Stimulated activated CD4-positive, alpha-beta T cell treated with anti-CD3 and anti-CD28 coated beads, Interleukin-15, amount 100 ng/mL, for 1 hour (primary cell): ENCODE data around the gene GAS7.

ENCODE experiments used
- DNase-seq, 2 donors: peaks; one replicate each; pipeline ENCODE4 v3.0.0-alpha.2; 2020; ENCODE audit warnings: low read depth in 1 of 2, low spot score in 1 of 2

Gene GAS7

DNA sequence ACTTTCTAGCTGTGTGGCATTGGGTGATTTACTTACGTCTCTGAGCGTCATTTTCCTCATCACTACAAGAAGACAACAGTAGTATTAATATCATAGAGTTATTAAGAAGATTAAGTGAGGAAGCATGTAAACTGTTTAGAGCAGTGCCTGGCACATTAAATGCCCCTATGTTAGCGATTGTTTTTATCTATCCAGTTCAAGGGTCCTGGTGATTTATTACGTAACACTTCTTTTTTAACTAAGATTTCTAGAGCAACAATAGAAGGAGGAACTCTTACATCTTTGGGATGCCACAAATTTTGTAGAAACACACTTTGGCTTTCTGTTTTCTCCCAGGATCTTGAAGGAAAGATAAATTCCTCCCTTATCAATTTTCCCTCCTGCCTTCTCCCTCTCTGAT, 3.3 kb upstream of the GAS7 start:
- DNase-seq = no peak

DNA sequence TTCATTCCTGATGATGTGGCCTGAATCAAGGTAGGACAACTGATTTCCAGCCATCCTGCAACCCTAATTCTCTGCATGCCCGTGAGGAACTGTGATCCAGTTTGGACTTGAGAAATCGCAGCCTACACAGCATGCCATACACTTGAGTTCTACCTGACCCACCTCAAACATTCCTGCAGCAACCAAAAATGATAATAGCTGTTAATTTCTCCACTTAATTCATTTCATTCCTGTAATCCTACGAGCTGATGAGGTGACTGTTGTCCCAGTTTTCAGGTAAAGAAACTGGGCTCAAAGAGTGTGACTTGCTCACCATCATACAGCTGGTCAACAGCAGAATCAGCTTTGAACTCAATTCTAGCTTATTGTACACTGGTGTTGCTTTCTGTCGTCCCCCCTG, 2.2 kb upstream of the GAS7 start:
- DNase-seq = no peak

DNA sequence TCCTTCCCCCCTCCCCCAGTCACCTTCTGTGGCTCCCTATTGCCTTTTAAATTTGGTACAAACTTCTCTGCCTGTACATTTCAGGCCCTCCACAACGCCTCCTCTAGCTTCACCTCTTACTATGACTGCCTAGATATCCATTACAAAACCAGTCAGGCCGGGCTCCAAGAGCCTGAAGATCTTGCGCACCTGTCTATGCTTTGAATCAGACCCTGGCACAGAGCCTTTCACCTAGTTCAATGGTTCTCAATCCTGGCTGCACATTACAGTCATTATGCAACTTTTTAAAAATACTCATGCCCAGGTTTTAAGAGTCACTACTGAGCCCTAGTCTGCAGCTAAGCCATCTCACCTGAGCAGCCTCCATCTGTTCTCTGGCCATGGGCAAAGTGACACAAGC, 1.6 kb upstream of the GAS7 start:
- no peak for DNase-seq

DNA sequence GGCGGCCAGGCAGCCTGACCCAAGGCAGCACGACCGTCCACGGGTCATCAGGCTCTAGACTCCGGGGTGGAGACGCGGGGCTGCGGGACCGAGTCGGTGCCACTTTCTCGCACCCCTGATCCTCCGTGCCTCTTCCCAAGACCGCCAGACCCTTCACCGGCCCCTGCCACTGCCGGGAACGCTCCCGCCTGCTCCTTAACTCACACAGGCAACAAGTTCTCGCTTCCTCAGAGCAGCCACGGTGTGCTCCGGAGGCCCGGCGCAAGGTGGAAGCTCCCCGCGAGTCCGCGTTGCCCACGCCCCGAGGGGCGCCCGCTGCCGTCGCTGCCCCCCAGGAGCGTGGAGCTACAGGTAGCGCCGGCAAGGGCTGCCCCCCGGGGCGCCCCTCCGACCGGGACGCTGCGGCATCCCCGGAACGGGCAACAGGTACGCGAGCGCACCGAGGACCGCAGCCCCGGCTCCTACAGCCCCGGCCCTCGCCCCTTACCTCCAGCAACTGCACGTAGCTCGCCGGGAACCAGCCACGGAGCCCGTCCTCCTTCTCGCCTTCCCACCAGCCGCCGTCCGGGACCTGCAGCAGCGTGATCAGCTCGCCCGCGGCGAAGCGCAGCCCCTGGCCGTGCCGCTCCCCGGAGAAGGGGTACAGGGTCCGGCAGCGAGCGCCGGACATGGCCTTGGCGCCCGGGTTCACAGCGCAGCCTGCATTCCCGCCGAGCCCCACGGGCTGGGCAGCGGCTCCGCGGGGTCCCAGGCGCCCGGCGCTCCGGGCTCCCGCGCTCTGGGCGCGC, 491 bp downstream of the GAS7 start:
- no peak for DNase-seq

DNA sequence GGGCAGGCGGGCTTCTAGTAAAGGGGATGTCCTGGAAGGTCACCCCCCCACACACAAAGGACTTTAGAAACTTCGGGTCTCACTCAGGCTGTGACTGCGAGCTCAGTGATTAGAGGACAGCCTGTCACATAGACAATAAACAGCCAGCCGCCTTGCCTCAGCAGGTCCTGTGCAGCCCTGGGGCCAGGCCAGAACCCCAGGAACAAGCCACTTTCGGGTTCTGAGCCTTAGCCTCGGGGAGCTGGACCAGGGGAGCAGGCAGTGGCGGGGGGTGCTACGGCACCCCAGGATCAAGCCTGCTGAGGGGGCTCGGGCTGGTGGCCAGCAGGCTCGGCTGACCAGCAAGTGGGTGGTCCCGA, 1.1 kb downstream of the GAS7 start:
- DNase-seq = no peak

DNA sequence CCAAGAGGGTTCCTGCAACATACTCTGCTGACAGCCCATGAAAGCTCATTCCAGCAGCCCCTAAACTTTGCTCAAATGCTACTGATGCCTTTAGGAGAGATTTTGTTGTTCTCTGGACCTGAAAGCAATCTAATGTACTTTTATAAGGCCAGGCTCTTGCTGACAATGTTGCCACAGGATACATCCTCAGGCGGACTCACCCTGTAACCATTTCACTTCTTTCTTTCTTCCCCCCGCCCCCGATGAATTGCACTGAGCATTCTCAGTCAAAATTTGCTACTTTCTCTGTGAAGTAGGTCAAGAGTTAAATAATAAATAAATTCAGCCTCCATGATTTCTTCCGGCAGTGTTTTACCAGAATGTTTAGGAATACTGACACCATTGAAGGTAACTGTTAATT, 1.5 kb downstream of the GAS7 start:
- no peak for DNase-seq

DNA sequence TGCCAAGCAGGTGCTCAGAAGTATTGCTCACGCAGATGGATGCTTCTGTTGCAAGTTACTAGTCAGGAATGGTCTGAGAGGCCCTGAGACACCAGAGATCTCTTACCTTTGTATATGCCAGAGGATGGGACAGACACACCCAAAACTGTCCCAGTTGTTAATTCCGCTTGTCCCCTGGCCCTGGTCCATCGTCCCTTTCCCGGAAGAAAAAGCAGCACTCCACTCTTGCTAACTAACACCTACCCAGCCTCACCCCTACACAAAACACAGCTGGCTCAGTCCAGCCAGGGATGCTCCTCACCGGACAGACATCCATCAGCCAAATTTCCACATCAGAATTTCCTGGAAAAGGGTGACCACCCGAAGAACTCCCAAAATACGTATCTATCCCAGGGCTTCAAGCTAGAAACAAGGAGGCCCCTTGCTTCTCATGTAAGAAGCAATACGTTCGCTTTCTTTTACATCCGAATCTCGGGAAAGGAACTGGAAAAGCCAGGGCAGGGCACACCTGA, 2.0 kb downstream of the GAS7 start:
- no peak for DNase-seq

DNA sequence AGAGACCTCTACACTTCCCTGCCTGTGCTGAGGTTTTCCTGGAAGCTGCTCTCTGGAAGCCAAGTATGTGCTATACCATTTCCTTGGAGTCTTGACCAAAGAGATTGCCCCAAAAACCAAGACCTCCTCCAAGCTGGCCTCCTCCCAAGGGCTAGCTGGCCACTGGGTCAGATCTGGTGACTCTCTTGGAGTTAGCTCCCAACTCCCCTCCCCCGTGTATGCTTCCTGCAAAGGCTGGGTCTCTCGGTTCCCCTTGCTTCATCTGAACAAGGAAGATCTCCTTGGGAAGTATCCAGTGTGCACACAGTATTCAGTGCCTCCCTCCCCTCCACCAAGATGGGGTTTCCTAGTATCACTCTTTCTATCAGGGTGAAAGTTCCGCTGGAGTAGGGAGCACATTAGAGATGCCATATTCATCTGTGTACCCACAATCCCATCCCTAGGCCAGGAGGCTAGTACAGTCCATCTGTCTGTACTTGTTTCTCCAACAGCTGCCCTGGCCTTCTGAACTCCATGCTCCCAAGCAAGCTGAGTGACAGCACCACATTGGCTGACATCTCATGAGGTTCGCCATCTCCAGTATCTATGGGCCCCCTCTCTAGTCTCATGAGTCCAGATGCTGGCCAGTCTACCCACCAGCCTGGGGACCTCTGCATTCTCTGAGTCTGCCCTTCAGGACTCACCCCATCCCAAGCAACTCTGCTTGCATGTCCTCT, 3.2 kb downstream of the GAS7 start:
- DNase-seq = no peak

DNA sequence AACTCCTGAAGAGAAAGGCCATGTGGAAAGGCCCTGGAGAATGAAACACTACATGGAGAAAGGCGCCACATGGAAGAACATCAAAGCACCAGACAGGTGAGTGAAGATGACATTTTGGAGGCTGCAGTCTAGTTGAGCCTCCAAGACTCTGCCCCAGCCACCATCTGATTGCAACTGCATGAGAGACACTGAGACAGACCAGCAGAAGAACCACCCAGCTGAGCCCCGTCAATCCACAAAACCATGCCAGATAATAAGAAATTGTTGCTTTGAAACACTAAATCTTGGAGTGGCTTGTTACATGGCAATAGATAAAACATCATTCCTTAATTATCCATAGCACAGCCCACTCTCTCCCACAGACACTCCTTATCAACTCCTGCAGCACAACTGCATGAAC, 4.8 kb downstream of the GAS7 start:
- DNase-seq = no peak

DNA sequence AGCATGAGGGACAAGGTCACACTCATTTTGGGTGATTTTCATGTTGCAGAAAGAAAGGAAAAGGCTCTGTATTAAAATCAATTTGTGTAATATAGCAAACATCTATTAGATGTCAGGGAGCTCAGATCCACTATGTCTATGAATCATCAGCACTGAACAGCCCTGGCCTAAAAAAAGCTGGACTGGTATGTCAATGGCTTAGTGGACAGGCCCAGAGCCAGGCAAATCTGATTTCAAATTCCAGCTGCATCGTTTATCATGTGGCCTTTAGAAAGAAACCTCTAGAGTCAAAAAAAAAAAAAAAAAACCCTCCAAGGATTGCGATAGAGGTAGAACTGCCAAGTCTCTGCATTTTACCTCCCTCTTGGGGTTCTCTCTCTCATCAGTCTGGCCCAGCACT, 5.4 kb downstream of the GAS7 start:
- no peak for DNase-seq

DNA sequence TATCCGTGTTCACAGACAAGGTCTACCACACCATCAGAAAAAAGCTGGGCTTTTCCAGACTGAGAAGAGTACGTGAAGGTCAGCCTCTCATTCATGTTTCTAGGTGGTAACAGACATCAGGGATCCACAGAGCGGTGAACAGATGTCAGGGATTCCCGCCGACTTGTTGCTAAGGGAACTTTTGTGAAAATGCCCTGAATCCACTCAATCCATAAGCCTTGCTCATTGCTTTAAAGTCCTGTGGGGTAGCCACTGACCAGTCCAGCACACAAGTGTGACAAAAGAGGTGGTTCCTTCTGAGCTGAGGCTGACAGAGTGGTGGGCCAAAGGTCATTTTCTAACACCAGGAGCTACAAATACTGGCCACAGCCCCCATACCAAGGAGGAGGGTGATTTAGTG, 5.9 kb downstream of the GAS7 start:
- DNase-seq = no peak

DNA sequence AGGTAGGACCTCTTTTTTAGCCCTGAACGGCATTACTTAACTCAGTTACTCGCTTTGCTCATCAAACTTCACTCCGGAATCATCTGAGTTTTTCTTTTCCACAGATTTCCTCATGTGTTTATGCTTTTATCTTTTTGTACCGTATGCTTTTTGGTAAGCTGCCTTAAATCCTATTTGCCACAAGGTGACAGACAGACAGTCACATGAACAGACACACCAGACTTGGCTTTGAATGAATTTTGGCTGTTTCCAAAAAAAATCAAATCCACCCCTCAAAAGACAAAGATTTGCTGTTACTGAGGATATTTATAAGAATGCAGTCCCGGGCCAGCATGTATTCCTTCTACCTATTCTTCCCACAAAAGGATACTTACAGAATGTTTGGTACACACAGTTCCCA, 10.9 kb downstream of the GAS7 start:
- no peak for DNase-seq

DNA sequence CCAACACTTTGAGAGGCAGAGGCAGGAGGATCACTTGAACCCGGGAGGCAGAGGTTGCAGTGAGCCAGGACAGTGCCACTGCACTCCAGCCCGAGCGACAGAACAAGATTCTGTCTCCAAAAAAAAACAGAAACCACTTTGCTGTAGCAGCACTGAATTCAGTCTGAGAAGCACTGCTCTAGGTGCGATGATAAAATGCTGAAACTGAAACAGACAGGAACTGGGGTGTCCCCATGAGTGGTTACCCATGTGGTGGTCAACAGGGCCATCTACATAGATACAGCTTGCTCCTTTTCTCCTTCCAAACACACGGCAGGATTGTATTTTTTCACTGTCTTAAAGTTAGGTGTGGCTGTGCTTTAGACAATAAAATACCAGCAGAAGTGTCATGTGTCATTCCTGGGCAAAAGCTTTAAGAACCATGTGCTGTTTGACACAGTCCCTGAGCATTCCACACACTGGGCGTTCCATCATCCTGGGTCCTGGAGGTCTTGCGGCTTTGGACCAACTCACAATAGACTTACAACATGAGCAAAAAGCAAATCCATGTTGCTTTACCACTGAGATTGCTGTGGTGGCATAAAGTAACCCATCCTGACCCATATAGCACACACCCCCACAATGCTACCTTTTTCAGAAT, 11.5 kb downstream of the GAS7 start:
- DNase-seq = no peak

DNA sequence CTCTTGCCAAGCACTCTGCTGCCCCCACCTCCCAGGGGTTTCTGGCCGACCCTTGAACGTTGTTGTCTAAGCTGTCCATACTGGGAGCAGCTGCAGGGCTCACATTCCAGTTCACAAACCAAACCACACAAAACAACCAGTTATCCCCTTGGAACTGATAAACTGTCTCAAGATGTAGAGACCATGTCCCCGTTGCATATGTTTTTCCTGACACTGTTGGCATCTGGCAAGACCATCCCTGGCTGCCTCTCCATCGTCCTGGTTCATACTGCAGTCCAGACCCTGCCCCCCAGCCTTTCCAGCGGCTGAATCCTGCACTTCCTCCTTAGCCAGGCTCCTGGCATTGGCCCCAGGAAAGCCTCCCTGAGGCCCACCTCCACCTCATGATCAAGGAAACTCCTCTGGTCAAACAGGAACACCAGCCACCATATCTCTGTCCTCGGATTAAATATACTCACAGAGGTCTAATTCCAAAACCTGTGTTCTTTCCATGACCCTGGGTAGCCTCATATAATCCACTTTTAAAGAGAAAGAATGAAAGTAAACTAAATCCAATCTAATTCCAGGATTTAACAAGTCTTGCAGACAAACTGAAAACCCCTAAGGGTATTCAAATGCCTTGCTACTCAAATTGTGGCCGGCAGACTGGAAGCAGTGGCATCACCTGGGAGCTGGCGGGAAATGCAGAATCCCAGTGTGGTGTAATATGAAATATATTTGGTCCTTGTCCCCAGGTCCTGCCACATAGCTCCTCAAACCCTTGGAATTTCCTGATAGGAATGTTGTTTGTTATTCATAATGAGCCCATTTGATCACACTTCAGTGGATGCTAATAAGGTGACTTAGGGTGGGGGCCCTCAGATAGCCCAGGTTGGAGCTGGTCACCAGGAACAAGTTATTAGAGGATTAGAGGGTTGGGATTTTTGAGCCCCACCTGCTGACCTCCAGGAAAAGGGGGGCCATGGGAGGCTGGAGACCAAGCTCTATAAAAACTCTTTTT, 14.2 kb downstream of the GAS7 start:
- no peak for DNase-seq

DNA sequence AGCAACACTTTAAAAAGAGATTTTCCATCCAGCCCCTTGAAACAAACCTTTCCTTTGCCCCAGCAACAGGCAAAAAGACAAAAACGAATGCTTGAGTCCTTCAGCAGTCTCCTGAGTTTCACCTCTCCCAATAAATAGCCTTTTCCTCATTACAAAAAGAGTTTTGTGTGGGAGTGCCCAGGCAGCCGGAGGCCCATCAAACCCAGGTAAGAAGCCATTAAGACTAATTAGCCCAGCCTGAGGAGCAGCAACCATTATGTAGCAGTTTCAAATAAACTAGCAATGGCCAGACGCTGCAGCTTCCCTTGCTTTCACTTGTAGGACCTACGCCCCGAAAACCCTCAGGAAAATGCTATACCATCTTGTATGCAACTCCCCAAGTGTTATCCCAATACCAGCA, 15.6 kb downstream of the GAS7 start:
- DNase-seq = no peak

DNA sequence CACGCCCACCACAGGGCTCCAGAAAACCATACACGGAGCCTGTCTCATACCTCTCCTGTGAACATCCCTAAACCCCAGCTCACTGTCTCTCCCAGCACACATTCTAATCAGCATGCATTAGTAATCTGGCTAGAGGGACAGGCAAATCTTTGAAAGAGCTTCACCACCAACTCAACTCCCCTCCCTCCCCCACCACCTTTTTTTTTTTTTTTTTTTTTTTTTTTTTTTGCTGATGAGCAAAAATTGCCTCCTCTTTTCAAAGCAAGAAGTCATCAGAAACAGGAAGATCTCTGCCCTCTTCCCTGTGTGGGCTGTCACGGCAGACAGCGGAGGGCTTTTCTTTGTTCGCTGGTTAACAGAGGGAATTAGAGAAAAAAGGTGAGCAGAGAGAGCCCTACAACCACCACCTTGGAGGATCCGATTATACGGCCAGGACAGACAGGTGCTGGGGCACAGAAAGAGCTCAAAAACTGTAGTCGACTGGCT, 19.9 kb downstream of the GAS7 start:
- no peak for DNase-seq

DNA sequence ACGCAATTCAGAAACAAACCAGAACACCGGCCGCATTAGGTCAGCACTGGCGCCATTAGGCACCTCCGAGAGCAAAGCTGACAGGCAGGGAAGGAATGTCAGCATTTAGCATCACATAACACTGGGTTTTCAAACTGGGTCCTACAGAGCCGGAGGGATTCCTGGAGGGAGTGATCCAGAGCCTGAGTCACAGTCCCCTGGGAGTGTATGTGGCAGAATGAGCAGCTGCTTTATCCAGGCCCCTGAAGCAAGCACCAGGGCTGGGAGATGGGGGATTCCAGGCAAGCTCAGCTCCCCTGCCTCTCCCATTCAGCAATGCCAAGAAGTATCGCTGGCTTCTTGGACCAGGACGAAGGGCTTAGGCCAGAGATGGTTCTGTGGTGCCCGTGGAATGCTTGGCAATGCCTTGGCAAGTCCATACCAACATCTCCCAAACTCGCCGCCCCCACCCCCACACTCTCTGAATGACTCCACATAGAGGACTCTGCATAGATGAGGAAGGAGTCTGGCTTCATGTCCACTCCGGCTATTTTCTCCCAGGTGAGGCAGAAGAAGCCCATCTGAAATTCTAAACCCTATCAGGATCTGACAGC, 20.4 kb downstream of the GAS7 start:
- no peak for DNase-seq

DNA sequence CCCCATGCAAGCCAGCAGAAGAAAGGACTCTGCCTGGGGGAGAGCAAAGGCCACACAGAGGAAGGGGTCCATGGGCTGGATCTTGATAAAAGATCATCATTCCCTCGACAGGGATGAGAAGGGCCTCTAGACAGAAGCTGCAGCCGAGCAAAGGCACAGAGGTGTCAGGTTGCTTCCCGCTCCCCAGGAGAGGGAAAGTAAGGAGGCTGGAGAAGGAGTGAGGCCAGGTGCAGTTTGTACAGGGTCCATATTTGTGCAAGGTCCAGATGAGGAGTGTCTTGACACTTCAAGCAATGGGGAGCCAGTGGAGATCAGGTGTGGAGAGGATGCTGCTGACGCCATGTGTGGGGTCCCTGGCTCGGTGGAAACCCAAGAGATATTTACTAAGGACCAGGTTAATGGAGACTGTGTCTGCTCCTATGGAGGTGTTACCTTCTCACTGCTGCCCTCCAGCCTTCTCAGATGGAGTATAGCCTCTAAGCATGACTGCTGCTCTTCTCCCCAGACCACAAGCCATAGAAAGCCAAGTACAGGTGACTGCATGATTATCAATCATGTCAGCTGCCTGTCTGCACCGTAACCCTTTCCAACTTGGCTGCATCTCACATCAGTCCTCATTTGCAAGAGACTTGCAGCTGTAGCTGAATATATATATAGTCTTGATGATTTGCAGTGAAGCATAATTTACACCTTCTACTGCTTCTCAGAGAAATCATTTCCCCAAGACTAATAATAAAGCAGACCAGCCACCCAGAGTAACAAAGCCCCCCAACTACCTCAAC, 21.1 kb downstream of the GAS7 start:
- DNase-seq = no peak

DNA sequence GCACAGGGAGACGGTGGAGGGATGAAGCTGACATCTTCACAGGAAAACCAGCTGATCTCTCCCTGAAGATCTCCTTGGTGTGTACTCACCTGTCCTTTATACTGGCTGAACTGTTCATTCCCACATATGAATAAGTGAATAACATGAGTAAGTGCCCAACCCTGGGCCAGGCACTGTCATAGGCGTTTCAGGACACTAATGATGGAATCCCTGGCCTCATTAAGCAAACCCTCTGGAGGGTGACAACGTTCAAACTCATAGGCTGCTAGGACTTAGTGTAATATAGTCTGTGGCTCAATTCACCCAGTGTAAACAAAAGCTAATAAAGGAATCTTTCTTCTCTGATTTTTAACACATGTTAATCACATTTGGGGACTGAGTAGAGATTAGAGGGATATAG, 24.5 kb downstream of the GAS7 start:
- no peak for DNase-seq

DNA sequence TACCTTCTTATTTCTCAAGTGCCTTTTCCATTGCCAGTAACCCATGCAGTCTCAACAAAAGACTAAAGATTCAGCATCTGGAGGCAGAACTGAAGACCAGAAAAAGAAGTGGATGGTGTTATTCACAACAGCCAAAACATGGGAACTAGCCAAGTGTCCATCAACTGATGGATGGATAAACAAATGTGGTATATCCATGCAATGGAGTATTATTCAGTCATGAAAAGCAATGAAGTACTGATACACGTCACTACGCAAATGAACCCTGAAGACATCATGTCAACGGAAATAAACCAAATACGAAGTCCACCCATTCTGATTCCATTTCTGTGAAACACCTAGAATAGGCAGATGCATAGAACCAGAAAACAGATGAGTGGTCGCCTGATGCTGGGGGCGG, 25.6 kb downstream of the GAS7 start:
- no peak for DNase-seq
